WI38 (cell line): Measurements from ENCODE around the gene SMC1B.

Source experiments
- H3K4me3 ChIP-seq: 2 replicates; pipeline ENCODE4 v1.5.1; 2011; ENCODE audit warnings: low read depth, mild to moderate bottlenecking, control low read depth, low read length
- TF ChIP-seq, protein P1 (sequence below): IDR thresholded peaks from 2 replicates; pipeline ENCODE4 v1.5.1; 2012; ENCODE audit warnings: low read depth, mild to moderate bottlenecking, control low read depth, low read length

SMC1B gene, protein sequence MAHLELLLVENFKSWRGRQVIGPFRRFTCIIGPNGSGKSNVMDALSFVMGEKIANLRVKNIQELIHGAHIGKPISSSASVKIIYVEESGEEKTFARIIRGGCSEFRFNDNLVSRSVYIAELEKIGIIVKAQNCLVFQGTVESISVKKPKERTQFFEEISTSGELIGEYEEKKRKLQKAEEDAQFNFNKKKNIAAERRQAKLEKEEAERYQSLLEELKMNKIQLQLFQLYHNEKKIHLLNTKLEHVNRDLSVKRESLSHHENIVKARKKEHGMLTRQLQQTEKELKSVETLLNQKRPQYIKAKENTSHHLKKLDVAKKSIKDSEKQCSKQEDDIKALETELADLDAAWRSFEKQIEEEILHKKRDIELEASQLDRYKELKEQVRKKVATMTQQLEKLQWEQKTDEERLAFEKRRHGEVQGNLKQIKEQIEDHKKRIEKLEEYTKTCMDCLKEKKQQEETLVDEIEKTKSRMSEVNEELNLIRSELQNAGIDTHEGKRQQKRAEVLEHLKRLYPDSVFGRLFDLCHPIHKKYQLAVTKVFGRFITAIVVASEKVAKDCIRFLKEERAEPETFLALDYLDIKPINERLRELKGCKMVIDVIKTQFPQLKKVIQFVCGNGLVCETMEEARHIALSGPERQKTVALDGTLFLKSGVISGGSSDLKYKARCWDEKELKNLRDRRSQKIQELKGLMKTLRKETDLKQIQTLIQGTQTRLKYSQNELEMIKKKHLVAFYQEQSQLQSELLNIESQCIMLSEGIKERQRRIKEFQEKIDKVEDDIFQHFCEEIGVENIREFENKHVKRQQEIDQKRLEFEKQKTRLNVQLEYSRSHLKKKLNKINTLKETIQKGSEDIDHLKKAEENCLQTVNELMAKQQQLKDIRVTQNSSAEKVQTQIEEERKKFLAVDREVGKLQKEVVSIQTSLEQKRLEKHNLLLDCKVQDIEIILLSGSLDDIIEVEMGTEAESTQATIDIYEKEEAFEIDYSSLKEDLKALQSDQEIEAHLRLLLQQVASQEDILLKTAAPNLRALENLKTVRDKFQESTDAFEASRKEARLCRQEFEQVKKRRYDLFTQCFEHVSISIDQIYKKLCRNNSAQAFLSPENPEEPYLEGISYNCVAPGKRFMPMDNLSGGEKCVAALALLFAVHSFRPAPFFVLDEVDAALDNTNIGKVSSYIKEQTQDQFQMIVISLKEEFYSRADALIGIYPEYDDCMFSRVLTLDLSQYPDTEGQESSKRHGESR

DNA sequence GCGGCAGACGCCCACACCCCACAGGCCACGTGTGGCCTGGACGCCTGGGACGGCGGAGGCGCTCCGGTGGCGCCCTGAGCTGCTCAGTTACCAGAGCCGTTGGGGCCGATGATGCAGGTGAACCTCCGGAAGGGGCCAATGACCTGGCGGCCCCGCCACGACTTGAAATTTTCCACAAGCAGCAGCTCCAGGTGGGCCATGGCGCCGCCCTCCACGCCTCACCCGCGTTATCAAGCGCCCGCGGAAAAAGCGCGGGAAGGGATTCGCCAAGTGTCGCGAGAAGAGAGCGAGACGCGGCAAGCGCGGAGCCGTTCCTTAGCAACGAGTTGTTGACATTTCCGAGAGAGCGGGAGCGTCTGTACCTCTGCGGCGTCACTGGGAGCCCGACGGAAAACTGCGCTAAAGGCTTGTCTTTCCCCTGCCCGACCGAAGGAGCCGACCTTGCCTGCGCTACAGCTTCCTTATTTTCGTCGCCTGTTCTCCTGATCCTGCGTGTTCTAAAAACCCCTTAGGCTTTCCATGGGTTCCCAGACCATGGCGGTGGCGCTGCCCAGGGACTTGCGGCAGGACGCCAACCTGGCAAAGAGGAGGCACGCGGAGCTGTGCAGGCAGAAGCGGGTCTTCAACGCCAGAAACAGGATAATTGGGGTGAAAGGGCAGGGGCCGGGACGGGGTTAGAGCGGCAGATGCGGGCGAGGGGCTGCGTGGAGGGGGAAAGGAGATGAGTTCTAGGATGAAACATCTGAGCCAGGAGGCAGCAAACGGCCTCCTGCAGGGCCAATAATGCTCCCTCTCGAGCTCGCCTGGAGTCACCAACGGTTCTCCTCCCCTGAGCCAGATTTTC, at the start of gene SMC1B, which contains the start of gene RIBC2:
Gene SMC1B (minus strand): TSS at position 232 of the 844 bp plus-strand sequence. CDS start 32 bp downstream, at position 200.
Gene RIBC2 (plus strand): TSS at position 326 of the 844 bp plus-strand sequence. CDS start 194 bp downstream, at position 520.
- peak within 1 kb of the TSS; percentile 62 for H3K4me3 ChIP-seq
- TF ChIP-seq, protein P1, sequence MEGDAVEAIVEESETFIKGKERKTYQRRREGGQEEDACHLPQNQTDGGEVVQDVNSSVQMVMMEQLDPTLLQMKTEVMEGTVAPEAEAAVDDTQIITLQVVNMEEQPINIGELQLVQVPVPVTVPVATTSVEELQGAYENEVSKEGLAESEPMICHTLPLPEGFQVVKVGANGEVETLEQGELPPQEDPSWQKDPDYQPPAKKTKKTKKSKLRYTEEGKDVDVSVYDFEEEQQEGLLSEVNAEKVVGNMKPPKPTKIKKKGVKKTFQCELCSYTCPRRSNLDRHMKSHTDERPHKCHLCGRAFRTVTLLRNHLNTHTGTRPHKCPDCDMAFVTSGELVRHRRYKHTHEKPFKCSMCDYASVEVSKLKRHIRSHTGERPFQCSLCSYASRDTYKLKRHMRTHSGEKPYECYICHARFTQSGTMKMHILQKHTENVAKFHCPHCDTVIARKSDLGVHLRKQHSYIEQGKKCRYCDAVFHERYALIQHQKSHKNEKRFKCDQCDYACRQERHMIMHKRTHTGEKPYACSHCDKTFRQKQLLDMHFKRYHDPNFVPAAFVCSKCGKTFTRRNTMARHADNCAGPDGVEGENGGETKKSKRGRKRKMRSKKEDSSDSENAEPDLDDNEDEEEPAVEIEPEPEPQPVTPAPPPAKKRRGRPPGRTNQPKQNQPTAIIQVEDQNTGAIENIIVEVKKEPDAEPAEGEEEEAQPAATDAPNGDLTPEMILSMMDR, result no peak

DNA sequence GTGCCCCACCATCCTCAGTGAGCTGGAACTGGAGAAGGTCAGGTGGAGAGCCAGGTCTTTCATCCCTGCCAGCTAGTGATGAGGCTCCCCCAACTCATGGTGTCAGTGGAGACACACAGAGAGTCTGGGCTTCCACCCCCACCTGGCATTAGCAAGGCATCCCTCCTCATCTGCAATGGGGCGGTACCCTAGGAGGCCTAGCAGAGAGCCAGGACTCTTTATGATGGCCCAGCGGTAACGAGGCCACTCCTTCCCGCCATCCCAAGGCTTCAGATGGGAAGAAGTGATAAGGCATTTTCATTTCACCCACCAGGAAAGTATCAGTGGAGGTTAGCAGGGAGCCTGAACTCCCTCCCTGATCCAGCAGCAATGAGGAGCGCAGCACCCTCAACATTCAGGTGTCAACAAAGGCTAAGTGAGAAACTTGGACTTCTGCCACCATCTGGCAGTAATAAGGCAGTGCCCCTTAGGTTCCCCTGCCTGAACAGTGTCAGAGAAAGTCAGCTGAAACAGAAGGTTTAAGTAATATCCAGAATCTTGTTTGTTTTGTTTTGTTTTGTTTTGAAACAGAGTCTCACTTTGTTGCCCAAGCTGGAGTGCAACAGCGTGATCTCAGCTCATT, 48.7 kb upstream of the SMC1B start:
- no peak overlapping the region for H3K4me3 ChIP-seq
- TF ChIP-seq, protein P1, result no peak

DNA sequence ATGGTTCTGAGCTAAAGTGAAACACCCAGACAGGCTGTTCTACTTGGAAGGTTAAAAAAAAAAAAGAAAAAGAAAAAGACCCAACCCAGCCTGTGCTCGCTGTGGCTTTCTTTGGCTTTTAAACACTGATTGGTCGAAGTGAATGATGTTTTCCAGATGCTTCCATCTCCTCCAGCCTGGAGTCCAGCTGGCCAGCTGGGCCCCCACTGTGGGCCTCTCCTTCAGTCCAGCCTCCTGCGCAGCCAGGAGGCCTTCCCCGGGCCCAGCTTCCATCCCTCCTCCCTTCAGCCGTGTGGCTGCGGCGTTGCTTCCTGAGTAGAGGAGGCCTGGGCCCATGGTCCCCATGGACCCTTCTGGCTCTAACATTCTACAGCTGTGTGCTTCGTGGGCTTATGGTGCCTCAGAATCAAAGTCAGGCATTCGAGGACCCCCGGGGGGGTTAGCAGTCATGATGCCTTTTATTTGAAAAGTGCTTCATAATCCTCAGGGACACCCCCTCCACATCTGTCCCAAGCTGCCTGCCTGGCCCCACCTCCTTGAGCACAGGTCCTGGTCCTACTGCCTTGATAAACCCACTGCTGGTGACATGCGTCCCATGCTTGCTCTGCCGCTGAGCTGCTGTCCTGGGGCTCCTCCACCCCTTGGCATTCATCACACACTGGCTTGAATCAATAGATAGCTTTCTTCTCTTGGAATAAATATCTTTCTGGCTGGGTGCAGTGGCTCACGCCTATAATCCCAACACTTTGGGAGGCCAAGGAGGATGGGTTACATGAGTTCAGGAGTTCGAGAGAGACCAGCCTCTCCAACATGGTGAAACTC, 47.1 kb upstream of the SMC1B start:
- TF ChIP-seq, protein P1, result no peak
- no peak overlapping the region for H3K4me3 ChIP-seq

DNA sequence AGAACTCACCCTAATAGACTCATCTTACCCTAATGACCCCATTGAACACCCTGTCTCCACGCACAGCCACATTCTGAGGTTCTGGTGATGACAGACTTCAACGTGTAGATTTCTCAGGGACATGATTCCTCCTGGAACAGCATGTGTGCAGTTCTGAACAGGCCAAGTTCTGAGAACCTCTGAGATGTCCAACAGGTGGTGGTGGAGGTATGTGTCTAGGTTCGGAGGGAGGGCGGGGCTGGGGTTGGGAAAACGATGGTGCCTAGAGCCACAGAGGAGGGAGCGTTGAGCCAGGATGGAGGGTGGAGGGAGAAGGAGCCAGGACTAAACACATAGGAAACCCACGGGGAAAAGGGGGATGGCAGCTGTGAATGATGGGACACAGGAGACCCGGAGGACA, 45.8 kb upstream of the SMC1B start:
- no peak overlapping the region for H3K4me3 ChIP-seq
- TF ChIP-seq, protein P1, result no peak

DNA sequence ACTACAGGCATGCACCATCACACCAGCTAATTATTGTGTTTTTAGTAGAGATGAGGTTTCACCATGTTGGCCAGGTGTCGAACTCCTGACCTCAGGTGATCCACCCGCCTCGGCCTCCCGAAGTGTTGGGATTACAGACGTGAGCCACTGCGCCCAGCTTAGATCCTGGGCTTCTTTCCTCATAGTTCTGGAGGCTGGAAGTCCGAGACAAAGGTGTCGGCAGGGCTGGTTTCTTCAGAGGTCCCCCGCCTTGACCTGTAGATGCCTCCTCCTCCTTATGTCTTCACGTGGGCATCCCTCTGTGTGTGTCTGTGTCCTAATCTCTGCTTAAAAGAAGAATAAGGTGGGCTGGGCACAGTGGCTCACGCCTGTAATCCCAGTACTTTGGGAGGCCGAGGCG, 45.1 kb upstream of the SMC1B start:
- TF ChIP-seq, protein P1, result no peak

More for the DNA sequence above, 45.1 kb upstream of the SMC1B start:
- H3K4me3 ChIP-seq, result no peak overlapping the region
